Neuronal stem cell (in vitro differentiated cells): ENCODE results near the gene MYO1E.

Experiments
- DNase-seq: peaks from one replicate; pipeline ENCODE4 v3.0.0-alpha.2; 2013; ENCODE audit warnings: low spot score
- H2AFZ ChIP-seq: one replicate; pipeline ENCODE4 v1.6.1; 2013; ENCODE audit warnings: mild to moderate bottlenecking, low read length, inconsistent platforms
- H2AK5ac ChIP-seq: 2 replicates; pipeline ENCODE4 v1.6.1; 2013; ENCODE audit warnings: low read depth, mild to moderate bottlenecking, inconsistent platforms, low read length, moderate library complexity, mixed read lengths
- H2BK120ac ChIP-seq: 2 replicates; pipeline ENCODE4 v1.6.1; 2013; ENCODE audit warnings: low read depth, mild to moderate bottlenecking, inconsistent platforms, low read length, moderate library complexity, mixed read lengths
- H2BK12ac ChIP-seq: one replicate; pipeline ENCODE4 v1.6.1; 2013; ENCODE audit warnings: low read length, inconsistent platforms
- H2BK15ac ChIP-seq: 2 replicates; pipeline ENCODE4 v1.6.1; 2013; ENCODE audit warnings: mild to moderate bottlenecking, low read length, inconsistent platforms, mixed read lengths
- H2BK5ac ChIP-seq: one replicate; pipeline ENCODE4 v1.6.1; 2013; ENCODE audit warnings: inconsistent platforms, mild to moderate bottlenecking, low read length, moderate library complexity
- H3K14ac ChIP-seq: one replicate; pipeline ENCODE4 v1.6.1; 2013; ENCODE audit warnings: low read length, inconsistent platforms
- H3K18ac ChIP-seq: 2 replicates; pipeline ENCODE4 v1.6.1; 2013; ENCODE audit warnings: low read length, inconsistent platforms
- H3K23ac ChIP-seq: 2 replicates; pipeline ENCODE4 v1.6.1; 2013; ENCODE audit warnings: low read depth, mild to moderate bottlenecking, mixed read lengths, low read length, inconsistent platforms; ENCODE audit not compliant: poor library complexity
- H3K27ac ChIP-seq: replicated peaks from 3 replicates; pipeline ENCODE4 v1.5.1; 2013; ENCODE audit warnings: low read length, inconsistent platforms
- H3K27me3 ChIP-seq, 3 experiments: 2 replicates each; pipeline ENCODE4 v1.6.1; 2013; ENCODE audit warnings: low read length in 3 of 3, mild to moderate bottlenecking in 2 of 3, inconsistent platforms in 1 of 3, low read depth in 1 of 3, mixed read lengths in 1 of 3, moderate library complexity in 1 of 3; ENCODE audit not compliant: control insufficient read depth in 3 of 3, insufficient read depth in 3 of 3
- H3K36me3 ChIP-seq, 2 donors: replicated peaks in 1 of 2; 2 replicates each; pipeline ENCODE4 v1.6.1; 2013; ENCODE audit warnings: low read length in 2 of 2; ENCODE audit not compliant: control insufficient read depth in 2 of 2, insufficient read depth in 2 of 2
- H3K4ac ChIP-seq: 2 replicates; pipeline ENCODE4 v1.6.1; 2013; ENCODE audit warnings: inconsistent platforms, mild to moderate bottlenecking, low read length, moderate library complexity
- H3K4me1 ChIP-seq, 2 donors: 1 replicate in 1 of 2; 2 replicates in 1 of 2; pipeline ENCODE4 v1.6.1; 2013; ENCODE audit warnings: low read length in 2 of 2, low read depth in 1 of 2; ENCODE audit not compliant: control insufficient read depth in 2 of 2, insufficient read depth in 1 of 2
- H3K4me2 ChIP-seq: one replicate; pipeline ENCODE4 v1.6.1; 2013; ENCODE audit warnings: mild to moderate bottlenecking, low read length, inconsistent platforms; ENCODE audit not compliant: insufficient read depth, poor library complexity, severe bottlenecking
- H3K4me3 ChIP-seq, 2 donors: 2 replicates each; pipeline ENCODE4 v1.5.1; 2013; ENCODE audit warnings: low read length in 2 of 2, mild to moderate bottlenecking in 2 of 2, inconsistent platforms in 1 of 2, moderate library complexity in 1 of 2
- H3K79me1 ChIP-seq: one replicate; pipeline ENCODE4 v1.6.1; 2013; ENCODE audit warnings: low read depth, mild to moderate bottlenecking, inconsistent platforms, low read length, moderate library complexity
- H3K9ac ChIP-seq: one replicate; pipeline ENCODE4 v1.6.1; 2013; ENCODE audit warnings: mild to moderate bottlenecking, low read depth, low read length, inconsistent platforms; ENCODE audit not compliant: poor library complexity
- H3K9me3 ChIP-seq, 2 donors: replicated peaks in 1 of 2; 2 replicates each; pipeline versions ENCODE3 to v1.6.1; 2013; ENCODE audit warnings: low read length in 2 of 2, mild to moderate bottlenecking in 2 of 2, inconsistent platforms in 1 of 2, low read depth in 1 of 2, mixed read lengths in 1 of 2, moderate library complexity in 1 of 2; ENCODE audit not compliant: control insufficient read depth in 2 of 2, insufficient read depth in 1 of 2
- H4K8ac ChIP-seq: one replicate; pipeline ENCODE4 v1.6.1; 2013; ENCODE audit warnings: low read depth, mild to moderate bottlenecking, inconsistent platforms, low read length, moderate library complexity
- H4K91ac ChIP-seq: one replicate; pipeline ENCODE4 v1.6.1; 2013; ENCODE audit warnings: low read length, low read depth, mild to moderate bottlenecking, inconsistent platforms; ENCODE audit not compliant: poor library complexity
- WGBS, 2 donors: extraction: QIAGEN DNeasy Blood & Tissue Kit; methylation state at CpG; one replicate each; pipeline ENCODE4 v1.1.7; 2013; ENCODE audit warnings: missing lambda C conversion rate in 2 of 2, mixed read lengths in 1 of 2; ENCODE audit not compliant: insufficient read length in 2 of 2, insufficient replicate concordance in 1 of 2; ENCODE audit errors: extremely low coverage in 2 of 2; 5-methylcytosine and 5-hydroxymethylcytosine counted together

Gene MYO1E

DNA sequence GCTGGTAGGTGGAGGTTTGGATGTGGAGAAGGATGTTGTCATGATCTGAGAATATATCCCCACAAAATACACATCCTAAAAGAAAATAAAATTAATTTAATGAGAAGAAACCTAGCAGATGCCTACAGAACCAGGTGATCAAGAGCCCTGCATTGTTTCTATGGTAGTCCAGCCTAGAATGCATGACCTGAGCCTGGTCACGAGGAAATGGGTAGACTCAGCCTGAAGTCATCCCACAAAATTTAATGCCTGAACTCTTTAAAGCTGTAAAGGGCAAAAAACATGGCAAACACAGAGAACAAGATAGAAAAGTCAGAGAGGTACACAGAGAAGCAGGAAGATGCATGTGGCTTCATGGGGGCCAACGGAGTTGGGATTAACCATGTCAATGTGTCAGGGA is 130.0 kb downstream of the MYO1E start:
- Histone ChIP-seq H2AFZ (no peak overlapping the region), H3K79me1 (no peaks in the 10 kb centered on the region), H2BK120ac (no peak overlapping the region), H3K27ac (no peak overlapping the region), H4K91ac (no peak overlapping the region), H3K4me3 (no peak overlapping the region), H2BK5ac (no peak overlapping the region), H2BK12ac (no peak overlapping the region), H3K9me3 (no peaks in the 10 kb centered on the region), H3K4me2 (no peak overlapping the region), H4K8ac (no peak overlapping the region), H3K23ac (no peak overlapping the region), H3K14ac (no peak overlapping the region), H3K27me3 (no peaks in the 10 kb centered on the region), H2BK15ac (no peak overlapping the region), H3K4me1 (peaks cover 0 to 2% of the 10 kb centered on the region in 2 donors), H3K36me3 (no peaks in the 10 kb centered on the region), H3K18ac (no peak overlapping the region), H2AK5ac (no peak overlapping the region), H3K9ac (no peak overlapping the region), H3K4ac (no peak overlapping the region)
- DNase-seq, result no peak
- WGBS, 2 donors, result no CpG with 5 or more reads among the region's 2 CpGs

DNA sequence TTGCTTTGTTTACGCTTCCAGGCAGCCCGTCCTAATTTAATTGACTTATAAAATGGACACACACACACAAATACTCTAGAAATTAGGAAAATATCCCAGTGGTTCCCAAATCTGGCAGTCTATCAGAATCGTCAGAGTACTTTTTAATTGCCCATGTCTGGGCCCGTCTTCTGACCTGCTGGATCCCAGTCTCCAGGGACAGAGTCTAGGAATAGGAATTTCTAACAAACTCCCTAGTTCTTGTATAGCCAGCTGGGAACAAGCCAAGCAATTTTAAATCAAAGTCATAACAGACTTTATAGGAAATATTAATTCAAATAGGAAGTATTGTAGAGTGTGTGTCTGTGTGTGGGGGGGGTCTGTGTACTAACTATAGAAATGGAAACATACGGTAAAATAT is 132.6 kb downstream of the MYO1E start:
- H3K4me3 ChIP-seq, result no peak overlapping the region
- no peak for DNase-seq

DNA sequence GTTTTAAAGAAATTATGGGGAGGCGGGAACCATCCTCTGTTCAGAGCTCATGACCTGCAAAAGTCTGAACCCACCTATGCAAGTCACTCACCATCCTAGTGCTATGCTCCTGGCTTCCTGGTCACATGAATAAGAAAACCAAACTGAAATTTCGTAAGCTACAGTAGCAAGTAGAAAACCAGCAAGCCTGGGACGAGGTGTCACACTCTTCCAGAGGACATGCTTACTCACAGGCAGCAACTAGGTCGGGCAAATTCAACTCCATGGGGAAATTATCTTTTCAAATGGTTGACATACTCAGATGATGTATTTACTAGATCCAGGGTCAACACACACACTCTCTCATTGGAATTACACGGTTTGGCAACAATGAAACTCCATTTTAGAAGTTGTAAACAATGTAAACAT is 134.7 kb downstream of the MYO1E start:
- Histone ChIP-seq H3K79me1 (no peaks in the 10 kb centered on the region), H2BK120ac (no peak overlapping the region), H2BK12ac (no peak overlapping the region), H3K4me2 (no peak overlapping the region), H4K91ac (no peak overlapping the region), H3K27ac (no peak overlapping the region), H2AFZ (no peak overlapping the region), H3K4me1 (peaks cover 0 to 3% of the 10 kb centered on the region in 2 donors), H3K9me3 (no peaks in the 10 kb centered on the region), H3K4ac (no peak overlapping the region), H3K4me3 (no peak overlapping the region), H2BK5ac (no peak overlapping the region), H3K9ac (no peak overlapping the region), H3K36me3 (no peaks in the 10 kb centered on the region), H2BK15ac (no peak overlapping the region), H2AK5ac (no peak overlapping the region), H3K23ac (no peak overlapping the region), H3K14ac (no peak overlapping the region), H4K8ac (no peak overlapping the region), H3K27me3 (no peaks in the 10 kb centered on the region), H3K18ac (no peak overlapping the region)
- DNase-seq, result no peak
- no CpG with 5 or more reads among the region's 5 CpGs for WGBS, 2 donors

More for the DNA sequence above, 132.6 kb downstream of the MYO1E start:
- Histone ChIP-seq H3K4me1 (peaks cover 2 to 3% of the 10 kb centered on the region in 2 donors), H2BK5ac (no peak overlapping the region), H2BK15ac (no peak overlapping the region), H2BK12ac (no peak overlapping the region), H3K79me1 (no peaks in the 10 kb centered on the region), H3K14ac (no peak overlapping the region), H3K27me3 (no peaks in the 10 kb centered on the region), H3K9me3 (no peaks in the 10 kb centered on the region), H3K23ac (no peak overlapping the region), H2BK120ac (no peak overlapping the region), H3K9ac (no peak overlapping the region), H2AFZ (no peak overlapping the region), H3K27ac (no peak overlapping the region), H4K91ac (no peak overlapping the region), H3K4me2 (no peak overlapping the region), H3K36me3 (no peaks in the 10 kb centered on the region), H2AK5ac (no peak overlapping the region), H3K4ac (no peak overlapping the region), H4K8ac (no peak overlapping the region), H3K18ac (no peak overlapping the region)
- no CpG with 5 or more reads among the region's 5 CpGs for WGBS, 2 donors

DNA sequence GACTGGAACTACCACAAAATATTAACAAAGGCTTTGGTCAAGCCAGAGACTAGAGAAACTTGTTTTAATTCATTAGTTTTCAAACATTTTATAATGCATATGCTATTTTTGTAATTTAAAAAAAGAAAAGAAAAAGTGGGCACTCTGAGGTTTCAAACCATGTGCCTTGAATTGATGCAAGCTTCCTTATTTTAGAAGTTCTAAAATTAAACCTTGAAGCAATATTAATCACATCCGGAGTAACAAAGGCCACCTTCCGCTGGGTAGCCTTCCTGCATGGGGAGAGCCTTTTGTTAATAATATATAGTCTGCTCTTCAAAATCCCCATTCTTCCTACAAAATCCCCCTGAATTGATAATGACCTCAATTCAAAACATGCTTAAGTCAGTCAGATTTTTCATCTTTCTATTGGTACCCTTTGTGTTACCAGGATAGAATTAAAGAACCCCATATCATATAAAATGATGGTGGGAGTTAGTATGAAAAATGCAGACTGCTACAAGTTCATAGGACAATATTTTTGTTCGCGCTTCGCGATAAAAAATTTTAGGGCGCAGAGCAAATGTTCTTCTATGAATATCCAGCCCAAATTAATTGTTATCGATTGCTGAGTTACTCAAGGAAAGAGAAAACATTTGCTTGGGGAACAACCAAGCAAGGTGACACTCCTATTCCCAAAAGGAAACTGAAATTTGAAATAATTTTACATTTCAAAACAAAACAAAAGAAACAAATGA is 135.4 kb downstream of the MYO1E start:
- no peak overlapping the region for H3K14ac ChIP-seq
- H3K18ac ChIP-seq, result no peak overlapping the region
- H3K79me1 ChIP-seq, result no peaks in the 10 kb centered on the region
- no peak for DNase-seq
- no peak overlapping the region for H4K91ac ChIP-seq
- H3K27me3 ChIP-seq, result no peaks in the 10 kb centered on the region
- no peak overlapping the region for H2AK5ac ChIP-seq
- H2BK15ac ChIP-seq, result no peak overlapping the region
- no peak overlapping the region for H2BK5ac ChIP-seq
- H3K36me3 ChIP-seq, result no peaks in the 10 kb centered on the region
- H2AFZ ChIP-seq, result no peak overlapping the region
- no peak overlapping the region for H3K9ac ChIP-seq
- peaks cover 0 to 3% of the 10 kb centered on the region in 2 donors for H3K4me1 ChIP-seq
- H3K4ac ChIP-seq, result no peak overlapping the region
- H3K4me3 ChIP-seq, result no peak overlapping the region
- no peak overlapping the region for H2BK120ac ChIP-seq
- no peak overlapping the region for H3K4me2 ChIP-seq
- H4K8ac ChIP-seq, result no peak overlapping the region
- H3K27ac ChIP-seq, result no peak overlapping the region
- no peaks in the 10 kb centered on the region for H3K9me3 ChIP-seq
- no CpG with 5 or more reads among the region's 8 CpGs for WGBS, 2 donors
- no peak overlapping the region for H3K23ac ChIP-seq
- no peak overlapping the region for H2BK12ac ChIP-seq
